Ovary (tissue), 9 donors: ENCODE measurements around the gene MN1. TPM values are rescaled to one million over a fixed set of nuclear protein-coding genes. Genes with fewer than 3 reads are reported as not detected.

Experiments
- DNase-seq, 5 donors: peaks; one replicate each; pipeline ENCODE4 v3.0.0-alpha.2; 2019 to 2020
- H3K27ac ChIP-seq, 2 donors: fragments of 200-600 bp; one replicate each; pipeline versions ENCODE4 v1.5.1 to v1.8.0; 2019 to 2022
- H3K27me3 ChIP-seq: fragments of 200-600 bp; one replicate; pipeline ENCODE4 v1.8.0; 2022
- H3K36me3 ChIP-seq: fragments of 200-600 bp; sonication (generic); one replicate; pipeline ENCODE4 v1.5.1; 2019
- H3K4me1 ChIP-seq: one replicate; pipeline ENCODE4 v1.8.1; 2013; ENCODE audit warnings: mild to moderate bottlenecking, moderate library complexity; ENCODE audit not compliant: insufficient read depth
- H3K4me3 ChIP-seq: fragments of 200-600 bp; sonication (generic); one replicate; pipeline ENCODE4 v1.5.1; 2017
- H3K9me3 ChIP-seq, 2 donors: fragments of 200-600 bp in 1 of 2; sonication (generic) in 1 of 2; one replicate each; pipeline versions ENCODE4 v1.5.1 to v1.8.1; 2013 to 2019; ENCODE audit warnings: mild to moderate bottlenecking in 1 of 2, moderate library complexity in 1 of 2
- EP300 ChIP-seq: sonication (generic); formaldehyde crosslinking; IDR thresholded peaks from one replicate; pipeline ENCODE4 v1.6.1; 2017; ENCODE audit warnings: antibody characterized with exemption
- POLR2A ChIP-seq: fragments of 450-650 bp; IDR thresholded peaks from one replicate; pipeline ENCODE4 v1.6.1; 2017; ENCODE audit warnings: antibody characterized with exemption, mild to moderate bottlenecking, moderate library complexity
- WGBS, 3 donors: extraction: QIAGEN DNeasy Blood & Tissue Kit in 1 of 3; methylation state at CpG; one replicate each; pipeline versions ENCODE4 v1.1.5 to v1.1.7; 2013 to 2017; 5-methylcytosine and 5-hydroxymethylcytosine counted together
- intact Hi-C, 4 donors: fragments of 100-400 bp; cut with DNase I; formaldehyde crosslinking; loops; one replicate each; pipeline versions ENCODE4 v1.11.0 to v1.15.1; 2022 to 2023
- polyA plus RNA-seq, 2 donors: library from polyadenylated mRNA; stranded (reverse); fragments of 200-250 nt in 1 of 2; fragments of 350-450 nt in 1 of 2; fragmentation: Illumina TruSeq in 1 of 2; extraction: RNeasy Lipid Tissue Mini Kit (QIAGEN cat#74804) in 1 of 2; gene quantifications; one replicate each; pipeline ENCODE4 v1.2.3, GENCODE V29; 2013 to 2014
- total RNA-seq, 7 donors: library from RNA; depleted of rRNA in 2 of 7; stranded (reverse); fragments of >200 nt in 2 of 7; fragmentation: NEBNext Ultra II Directional in 3 of 7; extraction: Animal tissue kit (Norgen Biotek cat#: 25700) in 3 of 7; gene quantifications; one replicate each; pipeline versions ENCODE4 v1.1.0 to v1.2.4, GENCODE V29; 2016 to 2023
- TF ChIP-seq, protein P1 (sequence below), 3 donors: fragments of 450-650 bp in 2 of 3; fragments of 200-600 bp in 1 of 3; IDR thresholded peaks; one replicate each; pipeline versions ENCODE4 v1.5.1 to v1.8.0; 2016 to 2022; ENCODE audit warnings: antibody characterized with exemption in 3 of 3, mild to moderate bottlenecking in 1 of 3
- donor health status: DM: no; HTN: no; CAD: no; lungs with moderate emphysema.
- donor health status: DM: no; HTN: no; CAD: no.
- donor health status: Bipolar disorder and iron deficiency.
- donor health status: DM: yes; HTN: yes; CAD: no.
- donor health status: DM: no; HTN: no; CAD: no.
- donor health status: DM: yes; HTN: yes; CAD: no.

The MN1 gene
- total and polyA plus RNA-seq, 9 donors, result 6.7 to 33.5 (median 13.4) TPM

DNA sequence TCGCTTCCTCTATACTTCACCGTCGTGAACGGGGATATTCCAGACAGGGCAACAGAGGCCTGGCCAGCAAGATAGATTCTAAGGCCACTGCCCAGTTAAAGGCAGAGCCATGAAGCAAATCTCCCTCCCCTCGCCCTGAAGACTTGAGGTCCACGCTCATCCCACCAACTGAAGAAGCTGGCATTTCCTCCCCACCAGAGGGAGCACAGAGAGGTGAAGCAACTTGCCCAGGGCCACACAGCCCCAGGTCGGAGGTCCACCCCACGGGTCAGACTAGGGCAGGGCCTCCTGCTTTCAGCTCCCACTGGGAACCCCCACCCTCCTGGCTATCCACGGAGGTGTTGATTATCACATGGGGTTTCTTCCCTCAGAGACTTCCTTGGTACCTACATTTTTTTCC lies 27.4 kb downstream of the MN1 start:
- Histone ChIP-seq H3K36me3 (no peaks in the 10 kb centered on the region), H3K27me3 (no peaks in the 10 kb centered on the region), H3K9me3 (no peaks in the 10 kb centered on the region), H3K27ac (no peak overlapping the region), H3K4me1 (peaks cover 5% of the 10 kb centered on the region), H3K4me3 (no peak overlapping the region)
- WGBS, 3 donors, result 80 to 84% (median 80%) methylated on average over 9 of the region's 9 CpGs
- no peak for DNase-seq
- intact Hi-C loops, result no loop called here
- TF ChIP-seq, protein P1, sequence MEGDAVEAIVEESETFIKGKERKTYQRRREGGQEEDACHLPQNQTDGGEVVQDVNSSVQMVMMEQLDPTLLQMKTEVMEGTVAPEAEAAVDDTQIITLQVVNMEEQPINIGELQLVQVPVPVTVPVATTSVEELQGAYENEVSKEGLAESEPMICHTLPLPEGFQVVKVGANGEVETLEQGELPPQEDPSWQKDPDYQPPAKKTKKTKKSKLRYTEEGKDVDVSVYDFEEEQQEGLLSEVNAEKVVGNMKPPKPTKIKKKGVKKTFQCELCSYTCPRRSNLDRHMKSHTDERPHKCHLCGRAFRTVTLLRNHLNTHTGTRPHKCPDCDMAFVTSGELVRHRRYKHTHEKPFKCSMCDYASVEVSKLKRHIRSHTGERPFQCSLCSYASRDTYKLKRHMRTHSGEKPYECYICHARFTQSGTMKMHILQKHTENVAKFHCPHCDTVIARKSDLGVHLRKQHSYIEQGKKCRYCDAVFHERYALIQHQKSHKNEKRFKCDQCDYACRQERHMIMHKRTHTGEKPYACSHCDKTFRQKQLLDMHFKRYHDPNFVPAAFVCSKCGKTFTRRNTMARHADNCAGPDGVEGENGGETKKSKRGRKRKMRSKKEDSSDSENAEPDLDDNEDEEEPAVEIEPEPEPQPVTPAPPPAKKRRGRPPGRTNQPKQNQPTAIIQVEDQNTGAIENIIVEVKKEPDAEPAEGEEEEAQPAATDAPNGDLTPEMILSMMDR (IDR thresholded peaks at IDR 0.05), result no peak
- TF ChIP-seq POLR2A (no peak), EP300 (no peak)

- no peak for TF ChIP-seq POLR2A
- TF ChIP-seq, protein P1 (IDR thresholded peaks at IDR 0.05), result no peak
- no peak for TF ChIP-seq EP300
- H3K27me3 ChIP-seq, result no peaks in the 10 kb centered on the region
- H3K27ac ChIP-seq, result no peak overlapping the region
- peaks cover 5% of the 10 kb centered on the region for H3K4me1 ChIP-seq
- H3K36me3 ChIP-seq, result no peaks in the 10 kb centered on the region
- H3K4me3 ChIP-seq, result no peak overlapping the region
- no peaks in the 10 kb centered on the region for H3K9me3 ChIP-seq
- no peak for DNase-seq
- intact Hi-C loops, result no loop called here
- 84 to 88% (median 86%) methylated on average over 18 of the region's 18 CpGs for WGBS, 3 donors
Observed at GRCh38 chr22:27772984-27773498, 28.5 kb downstream of the MN1 start.

DNA sequence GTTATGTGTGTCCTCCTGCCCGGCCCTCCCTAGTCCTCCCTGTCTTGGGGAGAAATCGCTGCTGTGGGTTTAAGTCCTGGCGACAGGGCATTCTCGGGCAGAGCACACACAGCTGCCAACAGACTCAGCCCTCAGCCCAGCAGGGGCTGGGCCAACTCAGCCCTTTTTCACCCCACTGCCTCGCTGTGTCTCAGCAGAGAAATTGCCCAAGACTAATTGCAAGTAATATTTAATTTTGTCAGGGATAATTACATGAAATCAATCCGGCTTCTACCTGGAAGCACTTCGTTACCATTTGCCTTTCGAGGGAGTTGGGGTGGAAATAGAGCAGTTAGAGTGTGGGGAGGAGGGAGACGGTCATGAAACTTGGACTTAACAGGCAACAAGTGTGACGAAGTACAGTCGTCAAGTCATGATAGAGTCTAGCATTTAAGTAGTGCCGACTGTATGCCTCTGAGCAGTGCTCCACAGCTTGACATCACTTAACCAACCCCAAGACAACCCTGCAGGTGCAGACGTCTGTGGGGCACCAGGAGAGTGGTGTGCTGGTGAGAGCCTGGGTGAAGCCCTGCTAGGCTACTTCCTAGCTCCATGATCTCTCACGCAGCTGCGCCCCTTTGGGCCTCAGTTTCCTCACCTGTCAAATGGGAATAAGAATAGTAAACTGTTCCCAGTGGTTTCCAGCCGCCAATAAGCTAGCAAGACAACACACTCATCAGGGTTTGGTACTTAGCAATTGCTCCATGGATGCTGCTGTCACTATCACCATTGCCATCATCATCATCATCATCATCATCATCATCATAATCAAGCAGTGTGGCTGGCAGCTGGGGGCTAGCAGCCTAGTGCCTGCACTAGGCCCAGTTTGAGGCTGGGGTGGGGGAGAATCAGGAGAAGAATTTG lies 29.2 kb downstream of the MN1 start:
- DNase-seq, result no peak
- Histone ChIP-seq H3K27me3 (no peaks in the 10 kb centered on the region), H3K4me3 (no peak overlapping the region), H3K36me3 (no peaks in the 10 kb centered on the region), H3K27ac (no peak overlapping the region), H3K9me3 (no peaks in the 10 kb centered on the region), H3K4me1 (peaks cover 5% of the 10 kb centered on the region)
- TF ChIP-seq POLR2A, result no peak
- TF ChIP-seq EP300, result no peak
- TF ChIP-seq, protein P1 (IDR thresholded peaks at IDR 0.05), result no peak
- intact Hi-C loops, result no loop called here
- WGBS, 3 donors, result 88 to 90% (median 90%) methylated on average over 16 of the region's 16 CpGs

- 91 to 95% (median 94%) methylated on average over 5 of the region's 5 CpGs for WGBS, 3 donors
- intact Hi-C loops, result no loop called here
Observed at GRCh38 chr22:27771637-27772036, 29.9 kb downstream of the MN1 start.

More at GRCh38 chr22:27771637-27772036, 29.9 kb downstream of the MN1 start:
- Histone ChIP-seq H3K4me1 (peaks cover 5% of the 10 kb centered on the region), H3K27ac (no peak overlapping the region), H3K4me3 (no peak overlapping the region), H3K9me3 (no peaks in the 10 kb centered on the region), H3K27me3 (no peaks in the 10 kb centered on the region), H3K36me3 (no peaks in the 10 kb centered on the region)
- no peak for DNase-seq
- TF ChIP-seq, protein P1 (IDR thresholded peaks at IDR 0.05), result no peak
- TF ChIP-seq POLR2A (no peak), EP300 (no peak)
